Stimulated activated CD4-positive, alpha-beta T cell treated with anti-CD3 and anti-CD28 coated beads, Interleukin-4, amount 100 ng/mL, for 1 hour (primary cell): ENCODE measurements around the gene OR2Y1.
"Not testable (repeated sequence)": the region's sequence is repeated elsewhere in the genome, so short reads cannot be mapped to it uniquely, and the experiment has no call there.

Experiments used
- DNase-seq: peaks from one replicate; pipeline ENCODE4 v3.0.0-alpha.2; 2020

The OR2Y1 gene

GRCh38 chr5:180736536-180736935, 3.3 kb downstream of the OR2Y1 start:
- no peak for DNase-seq

DNA sequence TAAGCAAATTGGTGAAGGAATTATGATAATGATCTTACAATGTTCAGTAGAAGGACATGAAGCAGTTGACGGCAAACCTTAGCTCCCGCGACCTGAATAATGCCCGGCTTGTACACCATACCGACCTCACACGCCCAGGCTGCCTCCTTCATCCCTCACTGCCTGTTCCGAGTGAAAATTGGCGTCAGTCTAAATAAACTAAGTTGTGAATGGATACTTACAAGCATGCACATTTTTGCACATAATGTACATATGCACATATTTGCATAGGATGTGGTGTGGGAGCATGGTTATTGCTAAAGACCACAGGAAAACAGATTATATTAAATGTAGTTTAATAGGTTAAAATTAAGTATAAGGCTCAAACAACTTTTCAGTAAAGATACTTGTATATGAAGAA, 14.9 kb downstream of the OR2Y1 start:
- no peak for DNase-seq

- DNase-seq = no peak
Measured at GRCh38 chr5:180723936-180724335, 15.9 kb downstream of the OR2Y1 start.

- DNase-seq = no peak
Measured at GRCh38 chr5:180720486-180720885, 19.4 kb downstream of the OR2Y1 start.

DNA sequence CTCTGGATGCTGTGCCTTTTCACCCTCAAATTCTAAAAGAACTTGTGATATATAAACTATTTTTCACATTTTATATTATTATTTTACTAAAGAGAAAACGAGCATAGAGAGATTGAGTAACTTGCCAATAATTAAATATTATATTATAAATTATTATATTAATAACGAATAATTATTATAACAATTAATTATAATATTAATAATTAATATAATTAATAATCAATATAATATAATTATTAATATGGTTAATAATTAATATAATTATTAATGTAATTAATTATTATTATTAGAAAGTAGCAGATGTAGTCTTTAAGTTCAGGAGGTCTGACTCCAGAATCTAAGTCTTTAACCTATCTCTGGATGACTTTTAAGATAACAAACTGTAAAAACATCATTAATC, 20.1 kb downstream of the OR2Y1 start:
- DNase-seq = no peak

- no peak for DNase-seq
Measured at GRCh38 chr5:180718810-180719453, 20.9 kb downstream of the OR2Y1 start.

GRCh38 chr5:180717989-180718388, 21.9 kb downstream of the OR2Y1 start:
- no peak for DNase-seq

- DNase-seq = no peak
Measured at GRCh38 chr5:180704362-180704761, 35.5 kb downstream of the OR2Y1 start.

DNA sequence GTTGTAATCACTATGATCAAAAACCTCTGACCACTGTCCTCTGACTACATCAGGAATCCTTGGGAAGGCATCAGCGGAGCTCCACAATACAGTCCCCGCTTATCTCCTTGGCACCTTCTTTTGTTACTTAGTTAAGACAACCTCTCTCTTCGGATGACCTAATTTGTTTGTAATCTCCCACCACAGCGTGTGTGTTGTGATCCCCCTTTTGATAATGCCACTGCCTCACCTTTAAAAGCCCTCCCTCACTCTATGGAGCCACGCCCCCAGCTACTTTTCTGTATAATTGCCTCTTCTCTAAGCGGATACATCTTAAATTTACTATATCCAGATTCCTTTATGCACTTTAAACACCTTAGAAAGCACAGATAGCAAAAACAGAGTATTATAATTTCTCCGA, 35.9 kb downstream of the OR2Y1 start:
- no peak for DNase-seq

GRCh38 chr5:180703371-180703770, 36.5 kb downstream of the OR2Y1 start:
- not testable (repeated sequence) for DNase-seq

GRCh38 chr5:180700440-180700839, 39.4 kb downstream of the OR2Y1 start:
- not testable (repeated sequence) for DNase-seq

- DNase-seq = no peak
Measured at GRCh38 chr5:180699042-180699441, 40.8 kb downstream of the OR2Y1 start.

- DNase-seq = no peak
Measured at GRCh38 chr5:180696116-180696515, 43.7 kb downstream of the OR2Y1 start.

GRCh38 chr5:180692429-180692828, 47.4 kb downstream of the OR2Y1 start:
- DNase-seq = no peak

DNA sequence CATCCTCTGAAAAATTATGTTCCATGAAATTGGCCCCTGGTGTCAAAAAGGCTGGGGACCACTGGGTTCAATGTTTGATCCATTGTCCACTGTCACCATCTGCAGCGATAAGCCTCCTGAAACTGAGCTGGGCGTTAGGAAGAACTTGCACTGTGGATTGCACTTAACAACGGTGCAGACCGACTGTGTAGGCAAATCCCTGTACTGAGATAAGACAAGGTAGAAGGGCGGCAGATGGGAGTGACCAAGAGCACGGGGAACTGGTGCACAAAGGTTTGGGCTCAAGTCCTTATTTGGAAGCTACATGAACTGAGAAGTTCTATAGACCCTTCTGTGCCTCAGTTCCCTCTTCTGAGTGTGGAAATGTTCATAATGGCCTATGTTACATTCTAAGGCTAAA, 48.8 kb downstream of the OR2Y1 start:
- no peak for DNase-seq

DNA sequence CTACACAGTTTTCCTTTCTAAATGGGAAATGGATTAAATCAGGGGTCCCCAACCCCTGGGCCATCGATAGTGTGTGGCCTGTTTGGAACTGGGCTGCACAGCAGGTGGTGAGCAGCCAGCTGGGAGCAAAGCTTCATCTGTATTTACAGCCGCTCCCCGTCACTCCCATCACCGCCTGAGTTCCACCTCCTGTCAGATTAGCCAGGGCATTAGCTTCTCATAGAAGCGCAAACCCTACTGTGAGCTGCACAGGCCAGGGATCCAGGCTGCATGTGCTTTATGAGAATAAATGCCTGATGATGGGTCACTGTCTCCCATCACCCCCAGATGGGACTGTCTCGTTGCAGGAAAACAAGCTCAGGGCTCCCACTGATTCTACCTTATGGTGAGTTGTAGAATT, 49.3 kb downstream of the OR2Y1 start:
- no peak for DNase-seq

- no peak for DNase-seq
Measured at GRCh38 chr5:180689775-180690174, 50.1 kb downstream of the OR2Y1 start.
